Retinal pigment epithelial cell (primary cell): ENCODE results near the gene LPP.

ENCODE experiments used
- DNase-seq: peaks from one replicate; pipeline ENCODE4 v3.0.0-alpha.2; 2010; ENCODE audit warnings: low read depth
- H3K4me3 ChIP-seq: 2 replicates; pipeline ENCODE4 v1.5.1; 2011; ENCODE audit warnings: mild to moderate bottlenecking, low read length, control low read depth, moderate library complexity
- TF ChIP-seq, protein P1 (sequence below): conservative IDR thresholded peaks from 2 replicates; pipeline ENCODE4 v1.5.1; 2011; ENCODE audit warnings: low read depth, low read length, control low read depth, inconsistent platforms

Gene LPP

GRCh38 chr3:188779281-188779980 is 625.5 kb downstream of the LPP start:
- TF ChIP-seq, protein P1, sequence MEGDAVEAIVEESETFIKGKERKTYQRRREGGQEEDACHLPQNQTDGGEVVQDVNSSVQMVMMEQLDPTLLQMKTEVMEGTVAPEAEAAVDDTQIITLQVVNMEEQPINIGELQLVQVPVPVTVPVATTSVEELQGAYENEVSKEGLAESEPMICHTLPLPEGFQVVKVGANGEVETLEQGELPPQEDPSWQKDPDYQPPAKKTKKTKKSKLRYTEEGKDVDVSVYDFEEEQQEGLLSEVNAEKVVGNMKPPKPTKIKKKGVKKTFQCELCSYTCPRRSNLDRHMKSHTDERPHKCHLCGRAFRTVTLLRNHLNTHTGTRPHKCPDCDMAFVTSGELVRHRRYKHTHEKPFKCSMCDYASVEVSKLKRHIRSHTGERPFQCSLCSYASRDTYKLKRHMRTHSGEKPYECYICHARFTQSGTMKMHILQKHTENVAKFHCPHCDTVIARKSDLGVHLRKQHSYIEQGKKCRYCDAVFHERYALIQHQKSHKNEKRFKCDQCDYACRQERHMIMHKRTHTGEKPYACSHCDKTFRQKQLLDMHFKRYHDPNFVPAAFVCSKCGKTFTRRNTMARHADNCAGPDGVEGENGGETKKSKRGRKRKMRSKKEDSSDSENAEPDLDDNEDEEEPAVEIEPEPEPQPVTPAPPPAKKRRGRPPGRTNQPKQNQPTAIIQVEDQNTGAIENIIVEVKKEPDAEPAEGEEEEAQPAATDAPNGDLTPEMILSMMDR = no peak
- H3K4me3 ChIP-seq = no peak overlapping the region
- no peak for DNase-seq

DNA sequence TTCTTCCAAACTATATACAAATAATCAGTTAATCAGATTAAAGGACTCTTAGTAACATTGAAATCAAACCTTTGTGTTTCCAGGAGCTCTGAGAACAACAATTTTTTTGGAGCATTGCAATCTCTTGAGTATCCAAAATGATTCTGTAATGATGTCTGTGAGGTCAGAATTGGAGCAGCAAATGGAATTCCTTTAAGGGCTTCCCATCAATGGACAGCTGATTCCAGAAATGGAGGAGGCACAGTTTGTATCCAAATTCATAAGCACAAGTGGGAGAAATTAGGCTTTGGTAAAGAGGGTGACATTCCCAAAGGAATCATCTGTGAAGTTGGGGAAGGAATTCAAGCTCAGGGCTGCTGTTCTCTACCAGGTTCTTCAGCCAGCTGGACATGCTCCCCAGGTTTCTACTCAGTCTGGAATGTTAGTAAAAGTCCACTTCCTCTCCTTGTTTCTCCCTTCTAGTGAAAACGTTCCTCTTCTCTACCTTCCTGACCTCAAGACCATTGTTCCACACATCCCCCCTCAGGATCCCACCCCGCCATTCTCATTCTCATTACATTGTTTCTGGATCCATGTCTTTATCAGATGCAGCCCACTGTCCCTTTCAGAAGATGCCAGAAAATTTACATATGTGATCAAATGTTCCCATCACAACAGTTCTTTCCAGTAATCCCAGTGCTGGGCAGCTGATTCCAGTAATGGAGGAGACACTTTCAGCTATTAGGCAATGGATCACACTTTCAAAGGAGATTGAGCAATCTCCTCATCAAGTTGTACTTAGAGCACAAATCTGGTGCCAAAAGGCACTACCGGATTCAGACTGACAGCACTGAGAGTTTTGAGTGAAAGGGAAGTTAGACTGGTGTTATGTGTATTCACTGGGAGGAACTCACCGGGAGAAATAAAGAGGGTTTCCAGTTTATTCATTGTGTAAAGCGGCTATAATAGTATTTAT is 626.5 kb downstream of the LPP start:
- TF ChIP-seq, protein P1 = no peak
- peak; percentile 32 for DNase-seq
- H3K4me3 ChIP-seq = no peak overlapping the region

DNA sequence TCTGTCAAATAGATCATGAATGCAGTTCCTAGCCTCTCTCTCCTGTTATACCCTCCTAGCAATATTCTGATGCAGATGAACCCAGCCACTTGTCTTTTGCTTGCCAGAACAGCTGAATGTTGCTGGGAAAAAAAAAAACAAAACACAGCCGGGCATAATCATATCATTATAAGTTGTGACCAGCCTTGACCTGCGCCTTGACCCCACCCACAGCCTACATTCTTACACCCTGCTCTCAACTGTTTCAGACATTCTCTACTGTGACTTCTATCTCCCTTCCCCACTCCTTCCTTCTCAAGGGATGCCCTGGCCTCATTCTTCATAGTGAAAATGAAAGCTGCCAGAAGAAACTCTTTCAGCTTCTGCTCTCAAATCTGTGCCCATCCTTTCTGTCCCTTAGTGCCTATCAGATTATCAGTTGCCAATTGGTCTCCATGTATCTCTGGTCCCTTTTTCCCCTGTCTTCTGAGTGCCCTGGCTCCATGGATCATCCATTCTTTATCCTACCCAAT is 628.7 kb downstream of the LPP start:
- no peak for DNase-seq
- no peak overlapping the region for H3K4me3 ChIP-seq
- TF ChIP-seq, protein P1 = no peak

DNA sequence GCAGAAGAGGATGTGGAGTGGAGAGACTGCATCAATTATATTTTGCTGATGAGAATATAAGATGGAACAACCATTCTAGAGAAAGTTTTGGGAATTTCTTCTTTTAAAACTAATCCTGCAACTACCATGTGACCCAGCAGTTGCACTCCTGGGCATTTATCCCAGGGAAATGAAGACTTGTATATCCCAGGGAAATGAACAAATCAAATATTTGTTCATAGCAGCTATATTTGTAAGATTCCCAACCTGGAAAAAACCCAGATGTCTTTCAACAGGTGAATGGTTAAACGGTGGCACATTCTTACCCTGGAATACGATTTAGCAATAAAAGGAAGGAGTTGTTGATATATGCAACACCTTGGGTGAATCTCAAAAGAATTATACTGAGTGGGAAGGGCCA is 632.5 kb downstream of the LPP start:
- TF ChIP-seq, protein P1 = no peak
- DNase-seq = no peak
- no peak overlapping the region for H3K4me3 ChIP-seq

DNA sequence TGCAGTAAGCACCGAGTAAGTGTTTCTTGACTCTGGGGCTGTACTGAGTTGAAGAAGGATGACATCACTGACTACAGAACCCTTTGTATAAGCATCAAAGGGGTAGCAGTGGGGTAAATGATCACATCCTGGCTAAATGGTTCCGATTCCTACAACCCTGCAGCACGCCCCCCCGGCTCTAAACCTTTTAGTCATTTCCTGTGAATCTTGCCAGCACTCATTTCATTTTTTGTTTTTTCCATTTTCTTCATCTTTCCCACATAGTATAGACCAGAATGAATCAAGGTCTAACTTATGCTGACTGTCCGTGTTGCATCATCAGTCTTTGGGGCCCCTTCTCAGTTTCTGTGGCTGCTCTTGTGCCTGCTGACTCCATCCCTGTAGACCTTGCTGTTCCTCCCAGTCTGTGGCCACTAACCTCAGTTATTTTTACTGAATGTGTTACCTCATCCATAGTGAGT is 634.7 kb downstream of the LPP start:
- TF ChIP-seq, protein P1 = no peak
- no peak overlapping the region for H3K4me3 ChIP-seq
- DNase-seq = peak; percentile 34

DNA sequence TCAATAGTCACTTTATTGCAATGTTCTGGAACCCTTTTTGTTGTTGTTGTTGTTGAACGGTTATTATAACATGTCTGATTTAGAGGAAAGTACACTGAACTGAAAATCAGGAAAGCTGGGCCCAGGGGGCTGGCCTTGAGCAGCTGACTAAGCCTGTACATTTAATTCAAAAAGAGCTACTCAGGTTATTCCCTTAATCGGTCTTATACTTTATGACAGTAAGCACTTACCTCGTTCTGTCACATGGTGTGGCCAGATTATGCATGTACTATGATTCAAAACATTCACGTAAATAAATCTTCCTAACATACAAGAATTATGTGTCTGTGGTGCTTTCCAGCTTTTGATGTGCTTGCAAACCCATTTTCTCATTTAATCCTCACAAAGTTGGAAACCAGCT is 635.3 kb downstream of the LPP start:
- no peak for DNase-seq
- TF ChIP-seq, protein P1 = no peak
- H3K4me3 ChIP-seq = no peak overlapping the region

DNA sequence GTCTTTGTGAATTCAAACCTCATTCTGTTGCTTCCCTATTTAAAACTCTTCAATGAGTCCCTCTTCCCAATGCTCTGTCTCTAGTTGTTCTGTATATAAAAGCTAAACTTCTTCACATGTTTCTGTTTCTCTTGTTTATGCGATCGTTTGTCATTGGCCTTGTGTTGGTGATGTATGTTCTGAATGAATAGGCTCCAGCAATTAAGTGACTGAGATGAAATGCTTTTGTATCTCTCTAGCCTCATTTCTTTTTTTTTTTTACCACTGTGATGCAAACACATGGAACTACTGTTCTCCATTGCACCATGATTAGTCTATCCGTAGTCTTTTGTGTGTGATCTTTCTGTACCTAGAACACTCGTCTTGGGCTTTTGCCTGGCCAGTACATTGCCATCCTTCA is 637.4 kb downstream of the LPP start:
- TF ChIP-seq, protein P1 = no peak
- no peak overlapping the region for H3K4me3 ChIP-seq
- DNase-seq = no peak
